Lower leg skin (tissue), 4 donors: ENCODE results near the gene STPG1. TPM values are rescaled to one million over a fixed set of nuclear protein-coding genes. Genes with fewer than 3 reads are reported as not detected.

ENCODE experiments used
- DNase-seq, 2 donors: peaks; one replicate each; pipeline ENCODE4 v3.0.0-alpha.2; 2019; ENCODE audit warnings: low spot score in 2 of 2
- H3K4me3 ChIP-seq: fragments of 200-600 bp; sonication (generic); 2 replicates; pipeline ENCODE4 v1.5.1; 2017; ENCODE audit warnings: mild to moderate bottlenecking, low read depth; ENCODE audit not compliant: poor library complexity, severe bottlenecking
- POLR2A ChIP-seq, 2 donors: fragments of 450-650 bp; IDR thresholded peaks; one replicate each; pipeline ENCODE4 v1.6.1; 2016 to 2017; ENCODE audit warnings: antibody characterized with exemption in 2 of 2, mild to moderate bottlenecking in 1 of 2, moderate library complexity in 1 of 2
- WGBS, 2 donors: methylation state at CpG; one replicate each; pipeline ENCODE4 v1.1.5; 2018; 5-methylcytosine and 5-hydroxymethylcytosine counted together
- intact Hi-C: fragments of 100-400 bp; cut with DNase I; formaldehyde crosslinking; loops from one replicate; pipeline ENCODE4 v1.15.0; 2023; ENCODE audit warnings: low total_unique reads
- total RNA-seq, 4 donors: library from RNA; depleted of rRNA; stranded (reverse); fragments of >200 nt; gene quantifications; one replicate each; pipeline ENCODE4 v1.1.0, GENCODE V29; 2016
- TF ChIP-seq, protein P1 (sequence below), 3 donors: fragments of 450-650 bp; IDR thresholded peaks; one replicate each; pipeline ENCODE4 v1.5.1; 2016; ENCODE audit warnings: antibody characterized with exemption in 3 of 3, mild to moderate bottlenecking in 3 of 3, moderate library complexity in 2 of 3

Gene STPG1
- total RNA-seq, 4 donors from 2014 or later, result 3.6 to 8.5 (median 6.4) TPM

DNA sequence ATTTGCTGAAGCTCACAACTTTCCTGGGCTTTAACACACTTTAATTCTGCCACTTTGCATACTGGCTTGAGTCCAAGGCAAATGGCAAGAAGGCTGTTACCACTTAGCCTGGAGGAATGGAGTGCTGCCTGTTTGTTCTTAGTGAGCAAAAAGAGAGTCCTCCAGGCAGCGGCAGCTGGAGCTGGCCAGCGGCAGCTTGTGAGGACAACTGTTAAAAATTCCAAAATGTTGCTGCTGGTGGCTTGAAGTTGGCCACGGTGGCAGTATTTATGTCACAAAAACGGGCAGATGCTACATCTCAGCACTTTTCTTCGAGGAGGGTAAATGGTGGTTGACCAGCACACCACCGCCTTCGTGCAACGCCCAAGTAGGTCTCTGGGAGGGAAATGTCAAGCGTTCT is 27.3 kb downstream of the STPG1 start:
- no peak for TF ChIP-seq POLR2A (IDR thresholded peaks at IDR 0.05)
- TF ChIP-seq, protein P1, sequence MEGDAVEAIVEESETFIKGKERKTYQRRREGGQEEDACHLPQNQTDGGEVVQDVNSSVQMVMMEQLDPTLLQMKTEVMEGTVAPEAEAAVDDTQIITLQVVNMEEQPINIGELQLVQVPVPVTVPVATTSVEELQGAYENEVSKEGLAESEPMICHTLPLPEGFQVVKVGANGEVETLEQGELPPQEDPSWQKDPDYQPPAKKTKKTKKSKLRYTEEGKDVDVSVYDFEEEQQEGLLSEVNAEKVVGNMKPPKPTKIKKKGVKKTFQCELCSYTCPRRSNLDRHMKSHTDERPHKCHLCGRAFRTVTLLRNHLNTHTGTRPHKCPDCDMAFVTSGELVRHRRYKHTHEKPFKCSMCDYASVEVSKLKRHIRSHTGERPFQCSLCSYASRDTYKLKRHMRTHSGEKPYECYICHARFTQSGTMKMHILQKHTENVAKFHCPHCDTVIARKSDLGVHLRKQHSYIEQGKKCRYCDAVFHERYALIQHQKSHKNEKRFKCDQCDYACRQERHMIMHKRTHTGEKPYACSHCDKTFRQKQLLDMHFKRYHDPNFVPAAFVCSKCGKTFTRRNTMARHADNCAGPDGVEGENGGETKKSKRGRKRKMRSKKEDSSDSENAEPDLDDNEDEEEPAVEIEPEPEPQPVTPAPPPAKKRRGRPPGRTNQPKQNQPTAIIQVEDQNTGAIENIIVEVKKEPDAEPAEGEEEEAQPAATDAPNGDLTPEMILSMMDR (IDR thresholded peaks at IDR 0.05), result no peak
- no peak overlapping the region for H3K4me3 ChIP-seq
- WGBS, 2 donors, result 50 to 54% methylated on average over 9 of the region's 9 CpGs
- intact Hi-C loops, result no loop called here
- DNase-seq, result peak in 1 of 2 donors; percentile 76

DNA sequence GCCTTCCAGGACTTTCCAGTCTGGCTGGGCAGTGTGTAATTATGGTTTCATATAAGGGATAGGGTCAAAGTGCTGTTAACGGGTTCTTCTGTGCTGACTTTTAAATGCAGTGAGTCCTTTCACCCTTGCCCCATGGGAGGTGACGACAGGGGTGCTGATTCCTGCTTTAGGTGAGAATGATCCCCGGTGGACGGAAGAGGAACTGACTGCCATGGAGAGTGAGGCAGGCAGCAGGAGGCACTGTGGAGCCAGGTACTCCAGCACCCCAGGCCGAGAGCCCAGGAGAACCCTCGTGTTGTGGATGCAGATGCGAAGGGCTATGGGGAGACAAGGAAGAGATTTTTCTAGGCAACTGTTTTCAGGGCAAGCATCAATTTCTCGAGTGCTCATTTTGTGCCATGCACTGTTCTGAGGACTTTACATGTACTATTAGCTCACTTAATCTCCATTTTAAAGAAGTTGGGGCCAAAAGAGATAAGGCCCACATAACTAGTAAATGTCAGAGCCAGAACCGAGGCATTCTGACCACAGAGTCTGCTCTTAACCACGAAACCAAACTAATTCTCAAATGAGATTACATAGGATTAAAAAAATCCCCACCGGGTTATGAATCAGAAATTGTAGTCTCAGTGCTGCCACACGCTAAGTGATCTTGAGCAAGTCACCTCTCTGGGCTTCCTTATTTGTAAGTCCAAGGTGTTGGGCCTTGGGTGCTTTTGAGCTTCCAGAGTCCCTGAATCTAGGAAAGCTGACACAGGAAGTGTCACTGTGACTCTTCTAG is 28.2 kb downstream of the STPG1 start:
- WGBS, 2 donors, result 88 to 91% methylated on average over 12 of the region's 12 CpGs
- no peak for TF ChIP-seq POLR2A (IDR thresholded peaks at IDR 0.05)
- TF ChIP-seq, protein P1 (IDR thresholded peaks at IDR 0.05), result no peak
- no peak overlapping the region for H3K4me3 ChIP-seq
- intact Hi-C loops, result no loop called here
- peak in 1 of 2 donors; percentile 69 for DNase-seq

DNA sequence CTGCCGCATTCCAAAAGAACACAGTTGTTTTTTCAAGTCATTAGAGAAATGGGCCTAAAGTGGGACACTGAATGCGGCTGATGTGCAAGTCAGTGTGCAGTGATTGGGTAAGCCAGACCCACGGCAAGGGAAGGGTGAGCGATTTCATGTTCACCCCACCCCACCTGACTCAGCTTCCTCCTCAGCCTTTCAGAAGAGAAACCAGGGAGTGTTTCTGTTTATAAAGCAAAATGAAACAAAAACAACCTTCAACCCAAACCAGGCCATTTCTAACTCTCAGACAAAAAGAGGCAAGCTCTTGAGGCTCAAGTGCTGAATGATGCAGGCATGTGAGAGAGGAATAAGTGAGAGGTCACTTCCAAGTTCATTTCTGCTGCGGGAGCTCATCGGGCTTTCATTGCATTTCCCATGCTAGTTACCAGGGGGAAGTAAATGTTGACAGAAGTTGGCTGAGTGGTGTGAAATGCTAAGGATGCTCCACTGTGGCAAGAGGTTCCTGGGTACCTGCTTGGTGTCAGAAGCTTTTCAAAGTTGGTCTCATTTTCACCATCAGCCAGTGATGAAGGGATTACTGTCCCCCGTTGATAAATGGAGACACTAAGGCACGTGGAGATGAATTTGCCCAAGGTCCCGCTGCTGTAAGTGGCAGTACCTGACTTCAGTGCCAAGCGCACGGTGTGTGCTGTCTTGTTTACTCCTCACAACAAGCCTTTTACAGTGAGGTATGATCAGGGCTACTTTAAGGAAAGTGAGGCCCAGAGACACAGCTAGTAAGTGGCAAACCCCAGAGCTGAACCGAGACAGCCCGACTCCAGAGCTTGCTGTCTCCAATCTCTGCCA is 29.1 kb downstream of the STPG1 start:
- TF ChIP-seq, protein P1 (IDR thresholded peaks at IDR 0.05), result no peak
- no peak for TF ChIP-seq POLR2A (IDR thresholded peaks at IDR 0.05)
- H3K4me3 ChIP-seq, result no peak overlapping the region
- intact Hi-C loops, result no loop called here
- peak in 1 of 2 donors; percentile 85 for DNase-seq
- WGBS, 2 donors, result 68 to 77% methylated on average over 13 of the region's 13 CpGs

DNA sequence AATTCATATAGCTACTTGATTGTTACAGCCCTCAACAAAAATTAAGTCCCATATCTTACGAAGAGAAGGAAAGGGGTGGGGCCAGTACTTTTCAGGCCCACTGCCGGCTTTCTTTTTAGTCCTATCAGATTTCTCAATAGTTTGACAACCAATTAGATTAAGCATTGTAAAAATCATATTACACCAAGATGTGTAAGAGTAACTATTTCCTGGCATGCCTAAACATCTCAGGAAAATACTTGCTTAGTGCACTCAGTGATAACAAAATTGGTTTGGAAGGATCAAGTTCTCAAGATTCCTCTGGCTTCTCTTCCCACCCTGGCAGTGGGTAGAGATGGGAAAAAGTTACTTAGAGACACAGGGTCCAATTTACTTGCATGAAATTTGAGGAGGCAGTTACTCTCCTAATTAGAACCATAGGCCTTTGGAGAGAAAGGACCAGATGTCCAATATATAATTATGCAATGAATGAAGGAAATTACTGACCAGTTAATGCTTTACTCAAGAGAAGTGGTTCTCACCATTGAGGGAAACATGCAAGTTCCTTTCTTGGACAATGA is 30.1 kb downstream of the STPG1 start:
- TF ChIP-seq POLR2A (IDR thresholded peaks at IDR 0.05), result no peak
- TF ChIP-seq, protein P1 (IDR thresholded peaks at IDR 0.05), result no peak
- DNase-seq, result peak in 1 of 2 donors; percentile 17
- H3K4me3 ChIP-seq, result no peak overlapping the region
- WGBS, 2 donors, result 41 to 57% methylated on average over 2 of the region's 2 CpGs
- intact Hi-C loops, result no loop called here

DNA sequence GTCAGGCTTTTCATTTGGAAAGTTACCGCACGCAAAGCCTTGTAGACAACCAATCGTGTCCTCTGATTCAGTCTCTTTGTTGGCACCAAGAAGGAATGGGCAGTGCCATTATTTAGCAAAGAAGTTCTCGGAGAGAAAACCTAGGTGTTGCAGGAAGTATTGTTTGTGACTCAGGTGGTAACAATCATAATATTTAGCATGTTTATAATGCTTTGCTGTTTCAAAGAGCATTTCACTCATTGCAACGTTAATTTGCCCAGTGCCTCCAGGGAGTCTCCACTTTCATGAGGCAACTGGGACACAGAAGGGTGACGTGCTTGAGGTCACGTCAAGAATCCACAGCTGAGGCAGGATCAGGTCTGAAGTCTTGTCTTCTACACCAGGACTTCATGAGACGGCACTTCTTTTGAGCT is 31.4 kb downstream of the STPG1 start:
- WGBS, 2 donors, result 68 to 83% methylated on average over 8 of the region's 8 CpGs
- intact Hi-C loops, result no loop called here
- no peak for TF ChIP-seq POLR2A (IDR thresholded peaks at IDR 0.05)
- TF ChIP-seq, protein P1 (IDR thresholded peaks at IDR 0.05), result no peak
- peak in 1 of 2 donors; percentile 10 for DNase-seq
- H3K4me3 ChIP-seq, result no peak overlapping the region
